SKM-1 (cell line): ENCODE results near the gene ZNF844.
"Not testable (repeated sequence)": the region's sequence is repeated elsewhere in the genome, so short reads cannot be mapped to it uniquely, and the experiment has no call there.

Source experiments
- DNase-seq: peaks from one replicate; lab custom pipeline; 2025; ENCODE audit not compliant: unreplicated experiment; lab: John Stamatoyannopoulos, UW

ZNF844 gene

GRCh38 chr19:12064590-12065538 lies at the start of gene ZNF844:
Gene ZNF844 (plus strand): TSS chr19:12064731. CDS start chr19:12064874, 143 bp downstream.
- peak; percentile 68 for DNase-seq

- DNase-seq, result no peak
These were observed 49.3 kb upstream of the ZNF844 start for GRCh38 chr19:12015015-12015752.

- no peak for DNase-seq
These were observed 48.8 kb upstream of the ZNF844 start for GRCh38 chr19:12015753-12016116.

- no peak for DNase-seq
These were observed 30.3 kb upstream of the ZNF844 start for GRCh38 chr19:12034198-12034597.

GRCh38 chr19:12034620-12035019 lies 29.9 kb upstream of the ZNF844 start:
- no peak for DNase-seq

GRCh38 chr19:12035220-12036172 lies 29.0 kb upstream of the ZNF844 start, which contains the start of gene ZNF433:
Gene ZNF433 (minus strand): TSS chr19:12035679. CDS start chr19:12035539, 140 bp downstream.
- peak; percentile 78 for DNase-seq

GRCh38 chr19:12042893-12043292 lies 21.6 kb upstream of the ZNF844 start:
- no peak for DNase-seq

- no peak for DNase-seq
These were observed 20.6 kb upstream of the ZNF844 start for GRCh38 chr19:12043752-12044422.

- DNase-seq, result no peak
These were observed 16.7 kb upstream of the ZNF844 start for GRCh38 chr19:12047868-12048267.

GRCh38 chr19:12052091-12052496 lies 12.4 kb upstream of the ZNF844 start:
- DNase-seq, result no peak

GRCh38 chr19:12052497-12053169 lies 11.9 kb upstream of the ZNF844 start, which contains the start of gene ZNF878:
Gene ZNF878 (minus strand): TSS chr19:12052961. CDS start chr19:12052801, 160 bp downstream.
- DNase-seq, result peak; percentile 94

GRCh38 chr19:12055784-12056183 lies 8.7 kb upstream of the ZNF844 start:
- DNase-seq, result no peak

GRCh38 chr19:12075538-12076139 lies 11.1 kb downstream of the ZNF844 start:
- no peak for DNase-seq

- not testable (repeated sequence) for DNase-seq
These were observed 11.8 kb downstream of the ZNF844 start for GRCh38 chr19:12076331-12076730.

GRCh38 chr19:12077375-12077774 lies 12.8 kb downstream of the ZNF844 start:
- no peak for DNase-seq

- DNase-seq, result not testable (repeated sequence)
These were observed 18.8 kb downstream of the ZNF844 start for GRCh38 chr19:12083336-12083735.

GRCh38 chr19:12085074-12085818 lies 20.7 kb downstream of the ZNF844 start:
- DNase-seq, result no peak

GRCh38 chr19:12090807-12091206 lies 26.3 kb downstream of the ZNF844 start:
- DNase-seq, result peak; percentile 53
